Testis (tissue), 2 donors: ENCODE results near the gene CTDP1.

ENCODE experiments used
- POLR2A ChIP-seq: fragments of 450-650 bp; IDR thresholded peaks from one replicate; pipeline ENCODE4 v1.6.1; 2017; ENCODE audit warnings: antibody characterized with exemption, mild to moderate bottlenecking, moderate library complexity
- TF ChIP-seq, protein P1 (sequence below), 3 experiments: fragments of 450-650 bp in 2 of 3; fragments of 200-600 bp in 1 of 3; sonication (generic) in 1 of 3; IDR thresholded peaks; one replicate each; pipeline ENCODE4 v1.5.1; 2016 to 2019; ENCODE audit warnings: antibody characterized with exemption in 3 of 3, mild to moderate bottlenecking in 2 of 3, moderate library complexity in 1 of 3

DNA sequence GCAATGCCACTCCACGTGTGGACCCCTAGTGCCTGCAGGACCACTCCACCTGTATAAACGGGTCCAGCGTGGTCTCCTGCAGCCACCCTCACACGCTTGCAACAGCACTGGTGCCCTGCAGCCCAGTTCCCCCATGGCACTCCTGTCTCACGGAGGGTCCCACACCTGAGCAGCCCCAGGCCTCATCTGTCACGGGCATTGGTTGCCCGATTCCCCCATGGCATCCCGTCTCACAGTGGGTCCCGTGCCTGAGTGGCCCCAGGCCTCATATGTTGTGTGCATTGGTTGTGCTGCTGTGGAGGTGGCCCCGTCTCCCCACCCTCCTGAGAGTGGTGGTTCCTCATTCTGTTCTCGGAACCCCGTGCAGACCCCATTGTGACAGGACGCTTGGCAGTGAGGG, 43.4 kb downstream of the CTDP1 start:
- TF ChIP-seq, protein P1, sequence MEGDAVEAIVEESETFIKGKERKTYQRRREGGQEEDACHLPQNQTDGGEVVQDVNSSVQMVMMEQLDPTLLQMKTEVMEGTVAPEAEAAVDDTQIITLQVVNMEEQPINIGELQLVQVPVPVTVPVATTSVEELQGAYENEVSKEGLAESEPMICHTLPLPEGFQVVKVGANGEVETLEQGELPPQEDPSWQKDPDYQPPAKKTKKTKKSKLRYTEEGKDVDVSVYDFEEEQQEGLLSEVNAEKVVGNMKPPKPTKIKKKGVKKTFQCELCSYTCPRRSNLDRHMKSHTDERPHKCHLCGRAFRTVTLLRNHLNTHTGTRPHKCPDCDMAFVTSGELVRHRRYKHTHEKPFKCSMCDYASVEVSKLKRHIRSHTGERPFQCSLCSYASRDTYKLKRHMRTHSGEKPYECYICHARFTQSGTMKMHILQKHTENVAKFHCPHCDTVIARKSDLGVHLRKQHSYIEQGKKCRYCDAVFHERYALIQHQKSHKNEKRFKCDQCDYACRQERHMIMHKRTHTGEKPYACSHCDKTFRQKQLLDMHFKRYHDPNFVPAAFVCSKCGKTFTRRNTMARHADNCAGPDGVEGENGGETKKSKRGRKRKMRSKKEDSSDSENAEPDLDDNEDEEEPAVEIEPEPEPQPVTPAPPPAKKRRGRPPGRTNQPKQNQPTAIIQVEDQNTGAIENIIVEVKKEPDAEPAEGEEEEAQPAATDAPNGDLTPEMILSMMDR (IDR thresholded peaks at IDR 0.05): no peak
- TF ChIP-seq POLR2A: no peak
